ENCODE measurements around the gene ZNF839.

Gene ZNF839

DNA sequence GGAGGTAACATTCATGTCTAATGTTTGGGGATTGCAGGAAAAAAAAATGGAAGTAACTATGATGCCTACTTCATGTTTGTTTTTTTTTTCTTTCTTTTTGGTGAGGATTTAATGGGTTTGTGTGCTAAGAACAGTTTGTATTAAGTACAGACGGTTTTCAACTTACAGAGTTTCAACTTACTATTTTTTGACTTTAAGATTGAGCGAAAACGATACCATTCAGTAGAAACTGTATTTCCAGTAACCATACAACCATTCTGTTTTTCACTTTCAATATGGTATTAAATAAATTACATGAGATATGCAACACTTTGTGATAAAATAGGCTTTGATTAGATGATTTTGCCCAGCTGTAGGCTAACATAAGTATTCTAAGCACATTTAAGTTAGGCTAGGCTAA, 53.6 kb downstream of the ZNF839 start:
- Histone ChIP-seq H3K36me3 (ENCODE audit: control insufficient read depth, insufficient read depth, low read length) (peaks cover 3% of the 10 kb centered on the region), H3K9me3 (ENCODE audit: control insufficient read depth, low read length) (no peaks in the 10 kb centered on the region), H3K4me3 (ENCODE audit: insufficient read depth, low read depth, low read length, poor library complexity, severe bottlenecking) (no peak overlapping the region), H3K27ac (ENCODE audit: insufficient read depth, low read length, poor library complexity, severe bottlenecking) (no peak overlapping the region), H3K4me1 (ENCODE audit: control insufficient read depth, insufficient read depth, low read length, poor library complexity, severe bottlenecking) (no peaks in the 10 kb centered on the region), H3K27me3 (replicated peaks; ENCODE audit: control insufficient read depth, insufficient read depth, low read length, poor library complexity, severe bottlenecking) (no peaks in the 10 kb centered on the region)
- no peak for DNase-seq

DNA sequence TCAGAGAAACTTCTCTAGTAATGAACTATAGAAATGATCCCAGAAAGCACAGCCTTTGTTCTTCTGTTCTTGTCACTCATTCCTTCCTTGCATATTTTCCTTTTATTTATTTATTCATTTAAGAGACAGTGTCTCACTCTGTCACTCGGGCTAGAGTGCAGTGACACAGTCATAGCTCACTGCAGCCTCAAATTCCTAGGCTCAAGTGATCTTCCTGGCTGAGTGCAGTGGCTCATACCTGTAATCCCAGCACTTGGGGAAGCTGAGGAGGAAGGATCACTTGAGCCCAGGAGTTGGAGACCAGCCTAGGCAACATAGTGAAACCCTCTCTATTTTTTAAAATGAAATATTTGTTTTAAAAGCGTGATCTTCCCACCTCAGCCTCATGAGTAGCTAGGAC, 54.7 kb downstream of the ZNF839 start:
- H3K27ac ChIP-seq (ENCODE audit: insufficient read depth, low read length, poor library complexity, severe bottlenecking) = no peak overlapping the region
- H3K36me3 ChIP-seq (ENCODE audit: control insufficient read depth, insufficient read depth, low read length) = peaks cover 3% of the 10 kb centered on the region
- no peak overlapping the region for H3K4me3 ChIP-seq (ENCODE audit: insufficient read depth, low read depth, low read length, poor library complexity, severe bottlenecking)
- no peaks in the 10 kb centered on the region for H3K27me3 ChIP-seq (replicated peaks; ENCODE audit: control insufficient read depth, insufficient read depth, low read length, poor library complexity, severe bottlenecking)
- no peaks in the 10 kb centered on the region for H3K4me1 ChIP-seq (ENCODE audit: control insufficient read depth, insufficient read depth, low read length, poor library complexity, severe bottlenecking)
- DNase-seq = no peak
- H3K9me3 ChIP-seq (ENCODE audit: control insufficient read depth, low read length) = no peaks in the 10 kb centered on the region

DNA sequence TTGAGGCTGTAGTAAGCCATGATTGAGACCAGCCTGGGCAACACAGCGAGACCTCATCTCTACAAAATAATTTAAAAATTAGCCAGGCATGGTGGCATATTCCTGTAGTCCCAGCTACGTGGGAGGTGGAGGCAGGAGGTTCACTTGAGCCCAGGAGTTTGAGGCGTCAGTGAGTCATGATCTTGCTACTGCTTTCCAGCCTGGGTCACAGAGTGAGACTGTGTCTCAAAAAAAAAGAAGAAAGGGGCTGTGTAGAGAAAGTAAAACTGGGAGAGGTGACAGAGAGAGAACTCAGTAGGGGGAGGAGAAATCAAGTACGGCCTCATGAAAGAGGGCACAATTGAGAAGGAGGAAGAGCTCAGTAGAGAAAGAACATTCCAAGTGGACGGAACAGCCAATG, 55.6 kb downstream of the ZNF839 start:
- H3K27ac ChIP-seq (ENCODE audit: insufficient read depth, low read length, poor library complexity, severe bottlenecking) = no peak overlapping the region
- peaks cover 3% of the 10 kb centered on the region for H3K36me3 ChIP-seq (ENCODE audit: control insufficient read depth, insufficient read depth, low read length)
- DNase-seq = no peak
- H3K4me3 ChIP-seq (ENCODE audit: insufficient read depth, low read depth, low read length, poor library complexity, severe bottlenecking) = no peak overlapping the region
- no peaks in the 10 kb centered on the region for H3K4me1 ChIP-seq (ENCODE audit: control insufficient read depth, insufficient read depth, low read length, poor library complexity, severe bottlenecking)
- H3K9me3 ChIP-seq (ENCODE audit: control insufficient read depth, low read length) = no peaks in the 10 kb centered on the region
- no peaks in the 10 kb centered on the region for H3K27me3 ChIP-seq (replicated peaks; ENCODE audit: control insufficient read depth, insufficient read depth, low read length, poor library complexity, severe bottlenecking)

DNA sequence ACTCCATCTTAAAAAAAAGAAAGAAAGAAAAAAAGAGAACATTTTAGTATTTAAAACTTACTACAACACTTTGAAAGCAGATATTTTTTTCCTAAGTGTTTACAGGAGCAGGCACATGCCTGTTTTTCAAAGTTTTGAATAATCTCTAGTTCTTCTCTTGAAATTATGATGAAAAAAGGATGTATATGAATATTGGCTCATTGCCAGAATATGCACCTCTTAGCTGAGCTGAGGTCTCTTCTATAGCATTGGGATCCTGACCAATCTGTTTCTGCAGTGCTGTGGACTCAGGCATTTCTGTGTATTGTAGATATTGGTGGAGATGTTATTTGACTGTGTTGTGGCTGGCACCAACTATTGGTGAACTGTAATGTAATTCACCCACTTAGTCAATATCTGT, 58.1 kb downstream of the ZNF839 start:
- H3K4me3 ChIP-seq (ENCODE audit: insufficient read depth, low read depth, low read length, poor library complexity, severe bottlenecking) = no peak overlapping the region
- no peak overlapping the region for H3K27ac ChIP-seq (ENCODE audit: insufficient read depth, low read length, poor library complexity, severe bottlenecking)
- DNase-seq = no peak
- H3K4me1 ChIP-seq (ENCODE audit: control insufficient read depth, insufficient read depth, low read length, poor library complexity, severe bottlenecking) = no peaks in the 10 kb centered on the region
- H3K36me3 ChIP-seq (ENCODE audit: control insufficient read depth, insufficient read depth, low read length) = peaks cover 3% of the 10 kb centered on the region
- H3K9me3 ChIP-seq (ENCODE audit: control insufficient read depth, low read length) = no peaks in the 10 kb centered on the region
- no peaks in the 10 kb centered on the region for H3K27me3 ChIP-seq (replicated peaks; ENCODE audit: control insufficient read depth, insufficient read depth, low read length, poor library complexity, severe bottlenecking)

DNA sequence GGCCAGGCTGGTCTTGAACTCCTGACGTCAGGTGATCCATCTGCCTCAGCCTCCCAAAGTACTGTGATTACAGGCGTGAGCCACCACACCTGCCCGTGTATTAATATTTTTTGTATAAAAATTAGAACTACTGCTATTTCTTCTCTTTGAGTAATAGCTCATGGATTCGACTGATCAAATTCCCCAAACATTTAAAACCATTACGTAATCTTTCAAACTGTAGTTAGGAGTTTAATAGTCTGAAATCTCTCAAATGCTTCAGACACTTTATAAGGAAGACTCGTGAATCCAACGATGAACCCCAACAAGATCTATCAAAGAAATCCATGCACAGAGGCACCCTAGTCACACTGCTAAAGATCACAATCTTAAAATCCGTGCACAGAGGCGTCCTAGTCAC, 59.3 kb downstream of the ZNF839 start:
- no peaks in the 10 kb centered on the region for H3K4me1 ChIP-seq (ENCODE audit: control insufficient read depth, insufficient read depth, low read length, poor library complexity, severe bottlenecking)
- no peaks in the 10 kb centered on the region for H3K27me3 ChIP-seq (replicated peaks; ENCODE audit: control insufficient read depth, insufficient read depth, low read length, poor library complexity, severe bottlenecking)
- H3K27ac ChIP-seq (ENCODE audit: insufficient read depth, low read length, poor library complexity, severe bottlenecking) = no peak overlapping the region
- H3K9me3 ChIP-seq (ENCODE audit: control insufficient read depth, low read length) = no peaks in the 10 kb centered on the region
- no peak for DNase-seq
- no peak overlapping the region for H3K4me3 ChIP-seq (ENCODE audit: insufficient read depth, low read depth, low read length, poor library complexity, severe bottlenecking)
- H3K36me3 ChIP-seq (ENCODE audit: control insufficient read depth, insufficient read depth, low read length) = peaks cover 3% of the 10 kb centered on the region

DNA sequence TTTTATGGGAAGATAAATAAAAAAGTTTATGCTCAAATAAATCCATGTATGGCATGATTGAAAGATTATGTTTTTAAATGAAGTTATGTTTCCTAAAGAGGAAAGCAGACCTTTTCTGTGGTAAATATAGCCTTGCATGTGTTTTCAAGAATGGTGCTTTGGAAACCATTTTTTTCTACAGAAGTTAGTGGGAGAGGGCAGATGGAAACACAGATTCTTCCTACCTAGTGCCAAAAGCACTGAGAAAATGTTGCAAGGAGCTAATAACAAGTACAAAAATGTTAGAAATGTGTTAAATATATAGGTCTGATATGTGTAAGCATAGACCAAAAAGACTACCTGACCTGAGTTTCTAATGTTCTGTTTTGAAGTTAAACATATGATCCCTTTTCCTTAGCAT, 67.5 kb downstream of the ZNF839 start:
- H3K36me3 ChIP-seq (ENCODE audit: control insufficient read depth, insufficient read depth, low read length) = no peaks in the 10 kb centered on the region
- DNase-seq = no peak
- H3K27ac ChIP-seq (ENCODE audit: insufficient read depth, low read length, poor library complexity, severe bottlenecking) = no peak overlapping the region
- no peaks in the 10 kb centered on the region for H3K4me1 ChIP-seq (ENCODE audit: control insufficient read depth, insufficient read depth, low read length, poor library complexity, severe bottlenecking)
- no peaks in the 10 kb centered on the region for H3K9me3 ChIP-seq (ENCODE audit: control insufficient read depth, low read length)
- H3K4me3 ChIP-seq (ENCODE audit: insufficient read depth, low read depth, low read length, poor library complexity, severe bottlenecking) = no peak overlapping the region
- H3K27me3 ChIP-seq (replicated peaks; ENCODE audit: control insufficient read depth, insufficient read depth, low read length, poor library complexity, severe bottlenecking) = no peaks in the 10 kb centered on the region

DNA sequence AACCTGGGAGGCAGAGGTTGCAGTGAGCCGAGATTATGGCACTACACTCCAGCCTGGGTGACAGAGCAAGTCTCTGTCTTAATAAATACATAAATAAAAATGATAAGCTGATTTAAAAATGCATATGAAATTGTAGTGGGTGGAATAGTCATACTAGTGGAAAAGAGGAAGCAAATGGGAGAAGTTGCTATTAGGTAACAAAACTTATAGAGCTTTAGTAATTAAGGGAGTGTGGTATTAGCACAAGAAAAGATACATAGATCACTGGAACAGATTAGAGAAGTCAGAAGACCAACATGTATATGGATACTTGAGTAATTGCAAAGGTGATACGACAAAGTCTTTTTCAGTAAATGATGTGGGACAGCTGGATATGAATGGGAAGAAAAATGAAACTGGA, 69.7 kb downstream of the ZNF839 start:
- no peak overlapping the region for H3K4me3 ChIP-seq (ENCODE audit: insufficient read depth, low read depth, low read length, poor library complexity, severe bottlenecking)
- no peak overlapping the region for H3K27ac ChIP-seq (ENCODE audit: insufficient read depth, low read length, poor library complexity, severe bottlenecking)
- no peaks in the 10 kb centered on the region for H3K9me3 ChIP-seq (ENCODE audit: control insufficient read depth, low read length)
- no peaks in the 10 kb centered on the region for H3K27me3 ChIP-seq (replicated peaks; ENCODE audit: control insufficient read depth, insufficient read depth, low read length, poor library complexity, severe bottlenecking)
- no peak for DNase-seq
- no peaks in the 10 kb centered on the region for H3K4me1 ChIP-seq (ENCODE audit: control insufficient read depth, insufficient read depth, low read length, poor library complexity, severe bottlenecking)
- no peaks in the 10 kb centered on the region for H3K36me3 ChIP-seq (ENCODE audit: control insufficient read depth, insufficient read depth, low read length)

DNA sequence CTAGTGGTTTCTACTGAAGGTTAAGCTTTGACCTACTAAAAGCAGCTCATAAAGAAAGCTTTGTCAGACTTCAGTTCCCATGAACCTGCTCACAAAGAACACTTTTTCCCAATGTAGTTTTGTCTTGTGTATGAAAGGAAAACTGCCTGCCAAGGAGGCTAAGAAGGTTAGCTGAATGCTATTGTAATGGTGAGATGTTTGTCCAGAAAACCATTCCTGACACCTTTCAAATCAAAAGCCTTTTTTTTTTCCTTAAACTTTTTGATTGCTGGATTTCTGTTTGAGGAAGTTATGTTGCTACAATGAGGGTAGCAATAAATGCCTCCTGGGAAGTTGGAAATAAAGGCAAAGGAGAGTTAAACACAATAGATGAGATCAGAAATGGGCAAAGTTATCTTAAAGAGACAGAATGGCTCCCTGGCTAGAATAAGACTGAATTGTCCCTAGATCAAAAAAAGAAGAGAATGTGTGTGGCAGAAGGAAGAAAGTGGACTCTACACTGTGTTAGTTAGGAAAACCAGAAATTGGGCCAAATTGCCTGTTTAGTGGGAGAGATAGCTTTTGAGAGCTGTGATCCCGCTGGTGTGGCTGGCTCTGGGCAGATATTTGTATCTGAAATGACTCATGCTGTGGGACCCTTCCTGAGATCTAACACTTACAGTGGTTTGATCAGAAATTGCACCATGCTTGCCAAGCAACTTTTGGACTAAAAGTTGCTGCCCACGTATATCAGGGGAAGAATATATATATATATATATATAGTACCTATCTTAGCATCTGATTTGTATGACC, 70.7 kb downstream of the ZNF839 start:
- Histone ChIP-seq H3K4me1 (ENCODE audit: control insufficient read depth, insufficient read depth, low read length, poor library complexity, severe bottlenecking) (no peaks in the 10 kb centered on the region), H3K4me3 (ENCODE audit: insufficient read depth, low read depth, low read length, poor library complexity, severe bottlenecking) (no peak overlapping the region), H3K36me3 (ENCODE audit: control insufficient read depth, insufficient read depth, low read length) (no peaks in the 10 kb centered on the region), H3K27me3 (replicated peaks; ENCODE audit: control insufficient read depth, insufficient read depth, low read length, poor library complexity, severe bottlenecking) (no peaks in the 10 kb centered on the region), H3K9me3 (ENCODE audit: control insufficient read depth, low read length) (no peaks in the 10 kb centered on the region), H3K27ac (ENCODE audit: insufficient read depth, low read length, poor library complexity, severe bottlenecking) (no peak overlapping the region)
- no peak for DNase-seq

Data from effector memory CD4-positive, alpha-beta T cell (primary cell).